ENCODE data around the gene RLIM.

The RLIM gene

GRCh38 chrX:74585766-74586165, 28.7 kb downstream of the RLIM start:
- no peak for ATAC-seq
- TF ChIP-seq ESRRG (CRISPR knock-in tag; IDR thresholded peaks at IDR 0.05): no peak
- TF ChIP-seq PATZ1 (CRISPR knock-in tag; IDR thresholded peaks at IDR 0.05; ENCODE audit: borderline replicate concordance): no peak
- no peak for TF ChIP-seq TCF4 (CRISPR knock-in tag; IDR thresholded peaks at IDR 0.05; ENCODE audit: borderline replicate concordance)
- TF ChIP-seq TSHZ2 (CRISPR knock-in tag; IDR thresholded peaks at IDR 0.05): no peak
- no peak for TF ChIP-seq CSDC2 (CRISPR knock-in tag; IDR thresholded peaks at IDR 0.05)
- no peak for TF ChIP-seq ZNF8 (CRISPR knock-in tag; IDR thresholded peaks at IDR 0.05)
- no peak for TF ChIP-seq ZFP30 (CRISPR knock-in tag; IDR thresholded peaks at IDR 0.05)
- no peak for TF ChIP-seq ZFP3 (CRISPR knock-in tag; IDR thresholded peaks at IDR 0.05)
- no peak for TF ChIP-seq POU6F1 (CRISPR knock-in tag; IDR thresholded peaks at IDR 0.05; ENCODE audit: borderline replicate concordance, low read depth)
- no peak for TF ChIP-seq RARB (CRISPR knock-in tag; IDR thresholded peaks at IDR 0.05)
- TF ChIP-seq GLIS3 (CRISPR knock-in tag; IDR thresholded peaks at IDR 0.05): no peak
- TF ChIP-seq CSRNP3 (CRISPR knock-in tag; IDR thresholded peaks at IDR 0.05): no peak
- no peak for TF ChIP-seq CREB5 (CRISPR knock-in tag; IDR thresholded peaks at IDR 0.05; ENCODE audit: low read depth)
- no peak for TF ChIP-seq TOX (CRISPR knock-in tag; IDR thresholded peaks at IDR 0.05; ENCODE audit: borderline replicate concordance)
- TF ChIP-seq ZNF565 (CRISPR knock-in tag; conservative IDR thresholded peaks at IDR 0.05; ENCODE audit: low read depth): no peak
- no peak for TF ChIP-seq SNAI2 (CRISPR knock-in tag; IDR thresholded peaks at IDR 0.05)
- TF ChIP-seq ZNF70 (CRISPR knock-in tag; IDR thresholded peaks at IDR 0.05): no peak

GRCh38 chrX:74579597-74580198, 34.7 kb downstream of the RLIM start:
- peak; percentile 72 for ATAC-seq
- no peak for TF ChIP-seq PPARA (CRISPR knock-in tag; IDR thresholded peaks at IDR 0.05; ENCODE audit: borderline replicate concordance)
- TF ChIP-seq RARB (CRISPR knock-in tag; IDR thresholded peaks at IDR 0.05): no peak
- TF ChIP-seq CREB5 (CRISPR knock-in tag; IDR thresholded peaks at IDR 0.05; ENCODE audit: low read depth): no peak
- TF ChIP-seq ZNF565 (CRISPR knock-in tag; conservative IDR thresholded peaks at IDR 0.05; ENCODE audit: low read depth): no peak
- no peak for TF ChIP-seq ISL1 (CRISPR knock-in tag; IDR thresholded peaks at IDR 0.05)
- no peak for TF ChIP-seq ARNTL (CRISPR knock-in tag; IDR thresholded peaks at IDR 0.05; ENCODE audit: borderline replicate concordance, low read depth)
- TF ChIP-seq ZFP3 (CRISPR knock-in tag; IDR thresholded peaks at IDR 0.05): no peak
- no peak for TF ChIP-seq ZC3H10 (CRISPR knock-in tag; IDR thresholded peaks at IDR 0.05)
- no peak for TF ChIP-seq PATZ1 (CRISPR knock-in tag; IDR thresholded peaks at IDR 0.05; ENCODE audit: borderline replicate concordance)
- no peak for TF ChIP-seq GLIS3 (CRISPR knock-in tag; IDR thresholded peaks at IDR 0.05)
- no peak for TF ChIP-seq POU6F1 (CRISPR knock-in tag; IDR thresholded peaks at IDR 0.05; ENCODE audit: borderline replicate concordance, low read depth)
- TF ChIP-seq ESRRG (CRISPR knock-in tag; IDR thresholded peaks at IDR 0.05): no peak
- no peak for TF ChIP-seq CSRNP3 (CRISPR knock-in tag; IDR thresholded peaks at IDR 0.05)
- TF ChIP-seq CSDC2 (CRISPR knock-in tag; IDR thresholded peaks at IDR 0.05): no peak
- TF ChIP-seq ZFP30 (CRISPR knock-in tag; IDR thresholded peaks at IDR 0.05): no peak
- TF ChIP-seq SNAI2 (CRISPR knock-in tag; IDR thresholded peaks at IDR 0.05): no peak

Data from SK-N-SH treated with all-trans-retinoic acid at 6 μM for 48 hours (cell line).